ENCODE measurements around the gene CYTL1. TPM values are rescaled to one million over a fixed set of nuclear protein-coding genes. Genes with fewer than 3 reads are reported as not detected.
A peak's percentile ranks its signal among the peaks of the same experiment; 100 is the strongest.

CYTL1 gene
- total RNA-seq, 1 donor from 2014 or later = 9.2 TPM

GRCh38 chr4:4989083-4989622 is 30.1 kb downstream of the CYTL1 start:
- Mint-ChIP-seq H3K36me3 (ENCODE audit: low read depth, unreplicated experiment) (peaks cover 2% of the 10 kb centered on the region), H3K27me3 (ENCODE audit: low read depth, unreplicated experiment) (peaks cover 15% of the 10 kb centered on the region), H3K4me3 (ENCODE audit: unreplicated experiment) (no peak overlapping the region), H3K27ac (ENCODE audit: unreplicated experiment) (no peak overlapping the region), H3K4me1 (ENCODE audit: low read depth, unreplicated experiment) (peaks cover 5% of the 10 kb centered on the region), H3K9me3 (ENCODE audit: unreplicated experiment) (no peaks in the 10 kb centered on the region)
- H3K4me3 ChIP-seq (ENCODE audit: insufficient read depth, low read depth, low read length) = no peak overlapping the region
- H3K4me1 ChIP-seq (ENCODE audit: insufficient read depth, low read length) = peaks cover 13% of the 10 kb centered on the region
- H3K27ac ChIP-seq (ENCODE audit: low read depth, low read length) = no peak overlapping the region
- H3K36me3 ChIP-seq (ENCODE audit: insufficient read depth, low read length) = no peaks in the 10 kb centered on the region
- no peak overlapping the region for H3K4me2 ChIP-seq (ENCODE audit: low read length)
- H3K9me3 ChIP-seq (ENCODE audit: insufficient read depth, low read depth, low read length) = no peaks in the 10 kb centered on the region
- FAIRE-seq (no peak), DNase-seq (ENCODE audit: low read depth) (no peak)
- H4K20me1 ChIP-seq (ENCODE audit: insufficient read depth, low read length) = no peaks in the 10 kb centered on the region
- TF ChIP-seq CTCF (IDR thresholded peaks at IDR 0.05; ENCODE audit: insufficient read depth, low read depth, low read length) (no peak), EZH2 (IDR thresholded peaks at IDR 0.05; ENCODE audit: insufficient read depth, low read length) (no peak)
- H2AFZ ChIP-seq (ENCODE audit: low read depth, low read length) = no peak overlapping the region
- H3K79me2 ChIP-seq (ENCODE audit: insufficient read depth, low read length) = no peaks in the 10 kb centered on the region
- no peak overlapping the region for H3K9ac ChIP-seq (ENCODE audit: low read length)
- H3K27me3 ChIP-seq (ENCODE audit: insufficient read depth, low read length) = no peaks in the 10 kb centered on the region

GRCh38 chr4:4987656-4988055 is 31.6 kb downstream of the CYTL1 start:
- no peak overlapping the region for H3K4me3 ChIP-seq (ENCODE audit: insufficient read depth, low read depth, low read length)
- no peak overlapping the region for H3K9ac ChIP-seq (ENCODE audit: low read length)
- H4K20me1 ChIP-seq (ENCODE audit: insufficient read depth, low read length) = no peaks in the 10 kb centered on the region
- H3K27ac ChIP-seq (ENCODE audit: low read depth, low read length) = no peak overlapping the region
- H3K27me3 Mint-ChIP-seq (ENCODE audit: low read depth, unreplicated experiment) = peaks cover 11% of the 10 kb centered on the region
- DNase-seq (ENCODE audit: low read depth) (no peak), FAIRE-seq (no peak)
- no peak overlapping the region for H3K4me3 Mint-ChIP-seq (ENCODE audit: unreplicated experiment)
- peaks cover 5% of the 10 kb centered on the region for H3K4me1 Mint-ChIP-seq (ENCODE audit: low read depth, unreplicated experiment)
- H3K36me3 Mint-ChIP-seq (ENCODE audit: low read depth, unreplicated experiment) = no peaks in the 10 kb centered on the region
- peaks cover 13% of the 10 kb centered on the region for H3K4me1 ChIP-seq (ENCODE audit: insufficient read depth, low read length)
- H3K4me2 ChIP-seq (ENCODE audit: low read length) = no peak overlapping the region
- H2AFZ ChIP-seq (ENCODE audit: low read depth, low read length) = no peak overlapping the region
- H3K36me3 ChIP-seq (ENCODE audit: insufficient read depth, low read length) = no peaks in the 10 kb centered on the region
- H3K79me2 ChIP-seq (ENCODE audit: insufficient read depth, low read length) = no peaks in the 10 kb centered on the region
- peaks cover 3% of the 10 kb centered on the region for H3K9me3 Mint-ChIP-seq (ENCODE audit: unreplicated experiment)
- TF ChIP-seq CTCF (IDR thresholded peaks at IDR 0.05; ENCODE audit: insufficient read depth, low read depth, low read length) = no peak
- no peak for TF ChIP-seq EZH2 (IDR thresholded peaks at IDR 0.05; ENCODE audit: insufficient read depth, low read length)
- no peaks in the 10 kb centered on the region for H3K9me3 ChIP-seq (ENCODE audit: insufficient read depth, low read depth, low read length)
- H3K27ac Mint-ChIP-seq (ENCODE audit: unreplicated experiment) = no peak overlapping the region
- no peaks in the 10 kb centered on the region for H3K27me3 ChIP-seq (ENCODE audit: insufficient read depth, low read length)

- no peak overlapping the region for H3K4me3 Mint-ChIP-seq (ENCODE audit: unreplicated experiment)
- no peak for FAIRE-seq
- H3K4me1 Mint-ChIP-seq (ENCODE audit: low read depth, unreplicated experiment) = peaks cover 5% of the 10 kb centered on the region
- H4K20me1 ChIP-seq (ENCODE audit: insufficient read depth, low read length) = no peaks in the 10 kb centered on the region
- H3K4me2 ChIP-seq (ENCODE audit: low read length) = no peak overlapping the region
- no peak overlapping the region for H3K27ac ChIP-seq (ENCODE audit: low read depth, low read length)
- no peak overlapping the region for H3K9ac ChIP-seq (ENCODE audit: low read length)
- no peaks in the 10 kb centered on the region for H3K79me2 ChIP-seq (ENCODE audit: insufficient read depth, low read length)
- H3K9me3 ChIP-seq (ENCODE audit: insufficient read depth, low read depth, low read length) = no peaks in the 10 kb centered on the region
- DNase-seq (ENCODE audit: low read depth) = no peak
- no peaks in the 10 kb centered on the region for H3K27me3 ChIP-seq (ENCODE audit: insufficient read depth, low read length)
- no peaks in the 10 kb centered on the region for H3K36me3 ChIP-seq (ENCODE audit: insufficient read depth, low read length)
- TF ChIP-seq EZH2 (IDR thresholded peaks at IDR 0.05; ENCODE audit: insufficient read depth, low read length) = no peak
- TF ChIP-seq CTCF (IDR thresholded peaks at IDR 0.05; ENCODE audit: insufficient read depth, low read depth, low read length) = no peak
- H3K4me3 ChIP-seq (ENCODE audit: insufficient read depth, low read depth, low read length) = no peak overlapping the region
- H3K36me3 Mint-ChIP-seq (ENCODE audit: low read depth, unreplicated experiment) = no peaks in the 10 kb centered on the region
- H3K4me1 ChIP-seq (ENCODE audit: insufficient read depth, low read length) = peaks cover 13% of the 10 kb centered on the region
- peaks cover 3% of the 10 kb centered on the region for H3K9me3 Mint-ChIP-seq (ENCODE audit: unreplicated experiment)
- H3K27me3 Mint-ChIP-seq (ENCODE audit: low read depth, unreplicated experiment) = peaks cover 13% of the 10 kb centered on the region
- H2AFZ ChIP-seq (ENCODE audit: low read depth, low read length) = no peak overlapping the region
- H3K27ac Mint-ChIP-seq (ENCODE audit: unreplicated experiment) = peak overlapping the region; percentile 59
These were observed 32.4 kb downstream of the CYTL1 start for GRCh38 chr4:4986841-4987240.

Data from astrocyte (in vitro differentiated cells and primary cell).